ENCODE measurements around the gene BEND7. TPM values are rescaled to one million over a fixed set of nuclear protein-coding genes. Genes with fewer than 3 reads are reported as not detected.
A peak's percentile ranks its signal among the peaks of the same experiment; 100 is the strongest.

The BEND7 gene
- total and polyA plus RNA-seq, 9 of the 15 experiments (the other 6 are each of a cell fraction or from before 2014, with no cell fraction given), result 1.3 to 11.4 (median 5.2) TPM

GRCh38 chr10:13537985-13538384, 9.2 kb upstream of the BEND7 start (continued):
- 0 out of 2 replicates have a peak, but pooled peaks have one; percentile 50 for TF ChIP-seq ZNF592 (IDR thresholded peaks at IDR 0.05)

GRCh38 chr10:13536674-13537366, 8.0 kb upstream of the BEND7 start:
- no TSS peak for BruUV-seq (replicated peaks)
- H2AFZ ChIP-seq (ENCODE audit: low read depth, low read length), result 0 out of 2 replicates have a peak overlapping the region, but pooled peaks have one; percentile 42
- H3K79me2 ChIP-seq (ENCODE audit: control insufficient read depth, insufficient read depth, low read length), result no peaks in the 10 kb centered on the region
- H3K27ac ChIP-seq (ENCODE audit: extremely low read depth, low read depth, low read length), result no peak overlapping the region
- peak; percentile 39 to 70 (median 56) for DNase-seq (ENCODE audit: extremely low read depth in 1 of 4, low spot score in 3 of 4)
- intact Hi-C loops (cut with micrococcal nuclease) (loop anchor here (1.0 to 10.0 kb wide), 2 partner anchors 165 to 432 kb away; partner anchors contain the start of gene OPTN), in situ Hi-C loops (cut with MboI) (no loop called here)
- peak; percentile 97 for ATAC-seq
- H4K20me1 ChIP-seq (replicated peaks; ENCODE audit: control insufficient read depth, insufficient read depth, low read length), result no peaks in the 10 kb centered on the region
- peaks cover 17 to 25% of the 10 kb centered on the region in 2 experiments for H3K27me3 ChIP-seq (ENCODE audit: control insufficient read depth in 2 of 2, insufficient read depth in 2 of 2, low read length in 2 of 2)
- no peak overlapping the region for H3K9ac ChIP-seq (ENCODE audit: insufficient read depth in 1 of 2, low read depth in 2 of 2, low read length in 2 of 2)
- ChIA-PET CTCF (ENCODE audit: low intra/inter-chr PET ratio) (interaction anchor here (0.6 to 1.5 kb wide), 2 partner anchors 153 to 165 kb away, joined by 3 to 10 read pairs; no protein-coding TSS in a partner anchor), POLR2A (interaction anchor here (0.6 kb wide), 1 partner anchor 31 kb away, joined by 3 read pairs; no protein-coding TSS in a partner anchor)
- WGBS (ENCODE audit: insufficient coverage, low coverage, missing lambda C conversion rate), result 18% methylated on average over 11 of the region's 11 CpGs
- no peaks in the 10 kb centered on the region for H3K9me1 ChIP-seq (ENCODE audit: control insufficient read depth, insufficient read depth, low read length)
- no peaks in the 10 kb centered on the region; a peak in 2 of 5 replicates for H3K4me1 ChIP-seq (replicated peaks in 1 of 2; ENCODE audit: control insufficient read depth in 2 of 2, insufficient read depth in 2 of 2, low read length in 2 of 2)
- peak overlapping the region; percentile 13; the same call in 1 of the 2 replicates for H3K4me2 ChIP-seq (ENCODE audit: insufficient read depth, low read length)
- no peaks in the 10 kb centered on the region for H3K9me3 ChIP-seq (replicated peaks; ENCODE audit: control insufficient read depth, insufficient read depth, low read depth, low read length)
- FAIRE-seq, result peak; percentile 72
- no peak overlapping the region for H3K4me3 ChIP-seq
- no peaks in the 10 kb centered on the region for H3K36me3 ChIP-seq (ENCODE audit: control insufficient read depth, insufficient read depth, low read length)
- TF ChIP-seq ETV5 (CRISPR knock-in tag; IDR thresholded peaks at IDR 0.05; ENCODE audit: low read depth) (0 out of 2 replicates have a peak, but pooled peaks have one; percentile 32), SNIP1 (IDR thresholded peaks at IDR 0.05; ENCODE audit: low read depth) (no peak), BRF2 (IDR thresholded peaks at IDR 0.05; ENCODE audit: borderline replicate concordance, insufficient read depth, insufficient read length) (no peak), KAT8 (IDR thresholded peaks at IDR 0.05; ENCODE audit: low read depth) (no peak), ZNF77 (CRISPR knock-in tag; IDR thresholded peaks at IDR 0.05) (no peak), MEIS2 (IDR thresholded peaks at IDR 0.05; ENCODE audit: partially characterized antibody) (no peak), SETDB1 (IDR thresholded peaks at IDR 0.05; ENCODE audit: low read length) (no peak)
- TF ChIP-seq, protein P1, sequence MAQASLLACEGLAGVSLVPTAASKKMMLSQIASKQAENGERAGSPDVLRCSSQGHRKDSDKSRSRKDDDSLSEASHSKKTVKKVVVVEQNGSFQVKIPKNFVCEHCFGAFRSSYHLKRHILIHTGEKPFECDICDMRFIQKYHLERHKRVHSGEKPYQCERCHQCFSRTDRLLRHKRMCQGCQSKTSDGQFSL (CRISPR knock-in tag; IDR thresholded peaks at IDR 0.05), result no peak
- TF ChIP-seq, protein P1 (tag; IDR thresholded peaks at IDR 0.05), result no peak
- TF ChIP-seq, protein P2, sequence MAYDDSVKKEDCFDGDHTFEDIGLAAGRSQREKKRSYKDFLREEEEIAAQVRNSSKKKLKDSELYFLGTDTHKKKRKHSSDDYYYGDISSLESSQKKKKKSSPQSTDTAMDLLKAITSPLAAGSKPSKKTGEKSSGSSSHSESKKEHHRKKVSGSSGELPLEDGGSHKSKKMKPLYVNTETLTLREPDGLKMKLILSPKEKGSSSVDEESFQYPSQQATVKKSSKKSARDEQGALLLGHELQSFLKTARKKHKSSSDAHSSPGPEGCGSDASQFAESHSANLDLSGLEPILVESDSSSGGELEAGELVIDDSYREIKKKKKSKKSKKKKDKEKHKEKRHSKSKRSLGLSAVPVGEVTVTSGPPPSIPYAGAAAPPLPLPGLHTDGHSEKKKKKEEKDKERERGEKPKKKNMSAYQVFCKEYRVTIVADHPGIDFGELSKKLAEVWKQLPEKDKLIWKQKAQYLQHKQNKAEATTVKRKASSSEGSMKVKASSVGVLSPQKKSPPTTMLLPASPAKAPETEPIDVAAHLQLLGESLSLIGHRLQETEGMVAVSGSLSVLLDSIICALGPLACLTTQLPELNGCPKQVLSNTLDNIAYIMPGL (CRISPR knock-in tag; IDR thresholded peaks at IDR 0.05), result no peak

All from K562 (cell line).